PC-9 (cell line): ENCODE results near the gene OLFML2A. TPM values are rescaled to one million over a fixed set of nuclear protein-coding genes. Genes with fewer than 3 reads are reported as not detected.

Experiments
- BruUV-seq: library from RNA; stranded (reverse); fragments of 400-500 nt; replicated peaks from 2 replicates; lab custom pipeline; 2021; lab: Mats Ljungman, UMichigan
- CTCF ChIA-PET: fragments of 300-600 bp; sonication (Branson Sonifier 250); formaldehyde crosslinking; loops from one replicate; lab custom pipeline; 2022; ENCODE audit warnings: antibody characterized with exemption; lab: Charles Lee
- POLR2A ChIA-PET: fragments of 300-600 bp; sonication (Branson Sonifier 250); formaldehyde crosslinking; loops from one replicate; lab custom pipeline; 2022; ENCODE audit warnings: antibody characterized with exemption; ENCODE audit not compliant: unreplicated experiment; lab: Charles Lee
- DNase-seq, 2 experiments: peaks; one replicate each; pipeline versions ENCODE4 v3.0.0 to v3.0.0-alpha.2; 2015 to 2022; ENCODE audit warnings: mixed read lengths in 1 of 2
- H2AFZ ChIP-seq: fragments of 200-600 bp; sonication (generic); 2 replicates; pipeline ENCODE4 v1.8.1; 2017; ENCODE audit warnings: antibody characterized with exemption
- H3F3A ChIP-seq: fragments of 200-600 bp; sonication (generic); 2 replicates; pipeline ENCODE4 v1.8.1; 2017; ENCODE audit warnings: antibody characterized with exemption, mild to moderate bottlenecking, low read depth; ENCODE audit not compliant: insufficient read depth
- H3K27ac ChIP-seq: fragments of 200-600 bp; sonication (generic); 2 replicates; pipeline ENCODE4 v1.6.1; 2016; ENCODE audit warnings: mixed run types
- H3K27me3 ChIP-seq: fragments of 200-600 bp; sonication (generic); 2 replicates; pipeline ENCODE4 v1.6.1; 2016; ENCODE audit warnings: low read depth, mixed run types; ENCODE audit not compliant: insufficient read depth
- H3K36me3 ChIP-seq: fragments of 200-600 bp; sonication (generic); 2 replicates; pipeline ENCODE4 v1.6.1; 2016; ENCODE audit warnings: low read depth, mixed run types
- H3K4me1 ChIP-seq: fragments of 200-600 bp; sonication (generic); replicated peaks from 2 replicates; pipeline ENCODE4 v1.6.1; 2016; ENCODE audit warnings: mixed run types; ENCODE audit not compliant: insufficient read depth
- H3K4me2 ChIP-seq: fragments of 200-600 bp; sonication (generic); 2 replicates; pipeline ENCODE4 v1.6.1; 2017; ENCODE audit warnings: mixed run types
- H3K4me3 ChIP-seq: fragments of 200-600 bp; sonication (generic); 2 replicates; pipeline ENCODE4 v1.6.1; 2016; ENCODE audit warnings: mixed run types
- H3K79me2 ChIP-seq: fragments of 200-600 bp; sonication (generic); 2 replicates; pipeline ENCODE4 v1.6.1; 2017; ENCODE audit warnings: low read depth, mixed run types
- H3K9me2 ChIP-seq: fragments of 200-600 bp; sonication (generic); 2 replicates; pipeline ENCODE4 v1.8.1; 2017; ENCODE audit warnings: mild to moderate bottlenecking; ENCODE audit not compliant: insufficient read depth
- H3K9me3 ChIP-seq: fragments of 200-600 bp; sonication (generic); 2 replicates; pipeline ENCODE4 v1.8.1; 2016; ENCODE audit warnings: low read depth; ENCODE audit not compliant: insufficient read depth
- H4K20me1 ChIP-seq: fragments of 200-600 bp; sonication (generic); 2 replicates; pipeline ENCODE4 v1.8.1; 2017; ENCODE audit not compliant: insufficient read depth
- EZH2 ChIP-seq: fragments of 200-600 bp; sonication (generic); IDR thresholded peaks from 2 replicates; pipeline ENCODE4 v1.8.0; 2017; ENCODE audit warnings: antibody characterized with exemption, low read depth
- intact Hi-C: fragments of 100-400 bp; cut with micrococcal nuclease; formaldehyde crosslinking; loops from one replicate; pipeline ENCODE4 v1.10.0; 2022; ENCODE audit not compliant: unreplicated experiment
- total RNA-seq: library from RNA; stranded (reverse); gene quantifications from 2 replicates; pipeline ENCODE4 v1.2.3, GENCODE V29; 2021
- TF ChIP-seq, protein P1 (sequence below): fragments of 200-600 bp; sonication (generic); conservative IDR thresholded peaks from 2 replicates; pipeline ENCODE4 v1.6.1; 2017; ENCODE audit warnings: mixed run types, antibody characterized with exemption, mild to moderate bottlenecking, moderate library complexity

The OLFML2A gene
- total RNA-seq, 1 experiment from 2014 or later, result 5.7 TPM

DNA sequence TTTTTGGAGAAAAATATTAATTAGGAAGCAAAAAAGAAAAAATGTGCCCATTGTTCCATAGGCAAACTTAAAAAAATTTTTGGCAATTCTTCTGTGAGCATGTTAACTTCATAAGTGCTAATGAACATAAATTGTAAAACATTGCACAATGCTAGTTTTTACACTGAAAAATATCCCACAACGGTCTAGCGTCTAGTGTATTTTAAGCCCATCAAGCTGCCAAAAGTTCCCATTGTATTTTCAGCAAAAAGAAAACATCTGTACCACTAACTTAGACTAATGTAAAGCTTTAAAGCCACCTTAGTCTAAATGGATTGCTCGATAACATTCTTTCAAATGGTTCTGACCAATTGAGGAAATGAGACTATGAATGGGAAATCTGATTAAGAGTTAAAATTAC, 8.6 kb upstream of the OLFML2A start:
- no peaks in the 10 kb centered on the region for H3K9me2 ChIP-seq
- peaks cover 43% of the 10 kb centered on the region for H4K20me1 ChIP-seq
- H3K27ac ChIP-seq, result 0 out of 2 replicates have a peak overlapping the region, but pooled peaks have one; percentile 18
- POLR2A ChIA-PET, result interaction anchor here (0.7 kb wide), 1 partner anchor 473 kb away, joined by 7 read pairs; the partner anchor contains the start of gene HSPA5
- peaks cover 25% of the 10 kb centered on the region for H3K4me1 ChIP-seq
- intact Hi-C loops, result loop anchor here (2.0 kb wide), 1 partner anchor 172 kb away; the partner anchor contains the start of gene GOLGA1
- no peaks in the 10 kb centered on the region for H3K36me3 ChIP-seq
- no peak for TF ChIP-seq EZH2
- TF ChIP-seq, protein P1, sequence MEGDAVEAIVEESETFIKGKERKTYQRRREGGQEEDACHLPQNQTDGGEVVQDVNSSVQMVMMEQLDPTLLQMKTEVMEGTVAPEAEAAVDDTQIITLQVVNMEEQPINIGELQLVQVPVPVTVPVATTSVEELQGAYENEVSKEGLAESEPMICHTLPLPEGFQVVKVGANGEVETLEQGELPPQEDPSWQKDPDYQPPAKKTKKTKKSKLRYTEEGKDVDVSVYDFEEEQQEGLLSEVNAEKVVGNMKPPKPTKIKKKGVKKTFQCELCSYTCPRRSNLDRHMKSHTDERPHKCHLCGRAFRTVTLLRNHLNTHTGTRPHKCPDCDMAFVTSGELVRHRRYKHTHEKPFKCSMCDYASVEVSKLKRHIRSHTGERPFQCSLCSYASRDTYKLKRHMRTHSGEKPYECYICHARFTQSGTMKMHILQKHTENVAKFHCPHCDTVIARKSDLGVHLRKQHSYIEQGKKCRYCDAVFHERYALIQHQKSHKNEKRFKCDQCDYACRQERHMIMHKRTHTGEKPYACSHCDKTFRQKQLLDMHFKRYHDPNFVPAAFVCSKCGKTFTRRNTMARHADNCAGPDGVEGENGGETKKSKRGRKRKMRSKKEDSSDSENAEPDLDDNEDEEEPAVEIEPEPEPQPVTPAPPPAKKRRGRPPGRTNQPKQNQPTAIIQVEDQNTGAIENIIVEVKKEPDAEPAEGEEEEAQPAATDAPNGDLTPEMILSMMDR, result no peak
- H3K79me2 ChIP-seq, result peaks cover 73% of the 10 kb centered on the region
- H3K9me3 ChIP-seq, result no peaks in the 10 kb centered on the region
- H3K4me3 ChIP-seq, result peak overlapping the region; percentile 77; the same call in 1 of the 2 replicates
- DNase-seq, result no peak
- H3K27me3 ChIP-seq, result no peaks in the 10 kb centered on the region
- H3K4me2 ChIP-seq, result peak overlapping the region; percentile 84
- CTCF ChIA-PET, result interaction anchor here (0.5 to 1.2 kb wide), 2 partner anchors 176 to 217 kb away, joined by 3 to 5 read pairs; no protein-coding TSS in a partner anchor
- H2AFZ ChIP-seq, result no peak overlapping the region
- no TSS peak for BruUV-seq
- H3F3A ChIP-seq, result peaks cover 13% of the 10 kb centered on the region

DNA sequence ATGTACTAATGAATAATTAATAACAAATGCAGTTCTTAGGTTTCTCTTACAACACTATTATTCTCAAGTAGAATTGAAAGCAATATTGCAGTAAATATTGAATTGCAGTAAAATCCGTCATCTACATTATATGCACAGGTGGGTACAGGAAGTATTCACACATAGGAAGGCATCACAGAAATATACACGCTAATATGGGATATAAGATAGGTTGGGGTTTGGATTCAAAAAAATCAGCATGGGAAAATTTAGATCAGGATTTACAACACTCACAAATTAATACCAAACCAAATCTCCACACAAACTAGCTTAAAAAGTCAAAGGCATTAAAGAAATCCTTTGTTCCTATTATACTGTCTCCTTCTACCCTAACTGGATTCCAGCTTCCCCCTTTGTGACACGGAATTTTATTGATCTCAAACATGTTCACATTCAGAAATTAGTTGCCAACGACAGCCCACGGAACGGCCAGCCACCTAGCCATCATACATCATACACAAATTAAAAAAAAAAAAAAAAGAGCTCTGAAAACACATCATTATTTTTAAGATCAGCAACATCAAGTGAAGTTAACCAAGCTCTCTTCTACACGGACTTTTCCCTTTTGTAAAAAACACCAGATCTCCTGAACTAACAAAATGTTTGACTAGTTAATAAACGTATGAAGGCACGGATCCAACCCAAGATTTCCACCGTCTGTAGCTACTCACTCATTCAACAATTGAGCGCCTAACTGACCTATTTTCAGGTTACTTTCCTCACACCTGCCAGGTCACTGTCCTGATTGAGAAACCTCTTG, 8.0 kb upstream of the OLFML2A start:
- H3K27me3 ChIP-seq, result no peaks in the 10 kb centered on the region
- peaks cover 67% of the 10 kb centered on the region for H3K79me2 ChIP-seq
- peaks cover 13% of the 10 kb centered on the region for H3F3A ChIP-seq
- DNase-seq, result no peak
- TSS peak; percentile 37 for BruUV-seq
- H3K4me2 ChIP-seq, result peak overlapping the region; percentile 84
- ChIA-PET POLR2A (interaction anchor here (0.6 to 0.9 kb wide), 4 partner anchors 16 to 472 kb away, joined by 3 to 16 read pairs (median 6); partner anchors contain the start of gene HSPA5), CTCF (interaction anchor here (0.5 to 1.2 kb wide), 7 partner anchors 34 to 263 kb away, joined by 3 to 8 read pairs (median 4); no protein-coding TSS in a partner anchor)
- H3K4me3 ChIP-seq, result peak overlapping the region; percentile 77
- no peaks in the 10 kb centered on the region for H3K9me2 ChIP-seq
- peaks cover 43% of the 10 kb centered on the region for H4K20me1 ChIP-seq
- intact Hi-C loops, result loop anchor here (2.0 kb wide), 1 partner anchor 172 kb away; the partner anchor contains the start of gene GOLGA1
- peak overlapping the region; percentile 71 for H2AFZ ChIP-seq
- no peaks in the 10 kb centered on the region for H3K9me3 ChIP-seq
- no peak for TF ChIP-seq EZH2
- TF ChIP-seq, protein P1, result no peak
- peak overlapping the region; percentile 18 for H3K27ac ChIP-seq
- H3K4me1 ChIP-seq, result peaks cover 25% of the 10 kb centered on the region
- H3K36me3 ChIP-seq, result no peaks in the 10 kb centered on the region

DNA sequence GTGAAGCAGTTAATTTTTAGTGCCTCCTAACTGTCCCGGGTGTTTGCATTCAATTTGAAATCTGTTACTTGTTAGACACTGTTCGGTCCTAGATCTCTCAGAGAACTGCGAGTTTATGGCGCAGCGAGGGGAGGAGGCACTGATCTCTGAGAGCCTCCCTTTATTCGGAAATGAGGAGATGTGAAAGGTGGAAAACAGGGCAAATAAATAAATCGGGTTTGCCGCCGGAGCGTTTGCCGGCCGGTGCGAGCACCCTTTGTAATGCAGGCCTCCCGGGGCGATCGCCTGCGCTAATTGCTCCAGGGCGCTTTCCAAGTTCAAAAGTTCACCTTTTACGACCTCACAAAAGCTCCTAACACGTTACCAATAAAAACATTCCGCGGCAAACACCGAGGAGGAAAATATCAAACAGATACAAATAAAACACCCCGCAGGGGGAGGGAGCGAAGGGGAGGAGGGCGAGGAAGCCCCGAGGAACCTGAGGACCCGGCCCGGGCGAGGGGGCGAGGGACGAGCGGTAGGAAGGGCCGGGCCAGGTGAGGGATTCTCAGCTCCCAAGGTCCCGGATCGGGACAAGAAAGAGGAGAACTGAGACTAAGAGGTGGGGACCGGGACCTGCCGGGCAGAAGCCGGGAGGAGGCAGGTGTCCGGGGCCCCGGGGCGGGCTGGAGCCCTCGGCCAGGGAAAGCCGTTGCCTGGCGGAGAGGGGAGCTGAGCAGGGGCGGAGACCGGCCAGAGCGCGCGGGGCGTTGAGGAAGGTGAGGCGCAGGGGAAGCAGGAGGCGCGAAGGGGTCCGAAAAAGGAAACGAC, 7.2 kb upstream of the OLFML2A start:
- Histone ChIP-seq H3K4me1 (peaks cover 25% of the 10 kb centered on the region), H4K20me1 (peaks cover 35% of the 10 kb centered on the region), H2AFZ (peak overlapping the region; percentile 71), H3K4me2 (peak overlapping the region; percentile 84), H3K9me2 (no peaks in the 10 kb centered on the region), H3K27me3 (no peaks in the 10 kb centered on the region), H3K4me3 (peak overlapping the region; percentile 77), H3K9me3 (no peaks in the 10 kb centered on the region), H3K79me2 (peaks cover 59% of the 10 kb centered on the region), H3K36me3 (no peaks in the 10 kb centered on the region), H3F3A (peaks cover 13% of the 10 kb centered on the region), H3K27ac (peak overlapping the region; percentile 18)
- ChIA-PET CTCF (interaction anchor here (0.6 to 10.9 kb wide), 8 partner anchors 35 to 540 kb away, joined by 3 to 159 read pairs (median 4); partner anchors contain the start of gene WDR38), POLR2A (interaction anchor here (0.7 to 0.9 kb wide), 2 partner anchors 17 to 256 kb away, joined by 3 to 16 read pairs; no protein-coding TSS in a partner anchor)
- TF ChIP-seq EZH2, result no peak
- TF ChIP-seq, protein P1, result no peak
- peak; percentile 48 to 71 for DNase-seq
- no TSS peak for BruUV-seq
- intact Hi-C loops, result loop anchor here (2.0 to 10.0 kb wide), 7 partner anchors 35 to 1723 kb away; partner anchors contain the start of genes GOLGA1, PSMB7 and RABEPK
